Parathyroid adenoma (tissue), 2 donors: ENCODE data around the gene LSM2.

ENCODE experiments used
- H2AFZ ChIP-seq: fragments of 300-600 bp; sonication (generic); one replicate; pipeline ENCODE4 v1.7.0; 2017; ENCODE audit warnings: antibody characterized with exemption, mild to moderate bottlenecking
- H3K27ac ChIP-seq: fragments of 300-600 bp; sonication (generic); one replicate; pipeline ENCODE4 v1.7.0; 2017
- H3K27me3 ChIP-seq: fragments of 300-600 bp; sonication (generic); one replicate; pipeline ENCODE4 v1.7.0; 2017; ENCODE audit warnings: low read length; ENCODE audit not compliant: control insufficient read depth, insufficient read depth
- H3K36me3 ChIP-seq: fragments of 300-600 bp; sonication (generic); one replicate; pipeline ENCODE4 v1.7.0; 2017; ENCODE audit warnings: low read length; ENCODE audit not compliant: control insufficient read depth, insufficient read depth
- H3K4me1 ChIP-seq: fragments of 300-600 bp; sonication (generic); one replicate; pipeline ENCODE4 v1.7.0; 2017; ENCODE audit warnings: control low read depth
- H3K4me2 ChIP-seq: fragments of 300-600 bp; sonication (generic); one replicate; pipeline ENCODE4 v1.7.0; 2017; ENCODE audit warnings: low read length
- H3K4me3 ChIP-seq: fragments of 300-600 bp; sonication (generic); one replicate; pipeline ENCODE4 v1.7.0; 2017; ENCODE audit warnings: low read depth, low read length
- H3K79me2 ChIP-seq: fragments of 300-600 bp; sonication (generic); one replicate; pipeline ENCODE4 v1.7.0; 2017; ENCODE audit warnings: control low read depth
- H3K9ac ChIP-seq: fragments of 300-600 bp; sonication (generic); one replicate; pipeline ENCODE4 v1.7.0; 2017; ENCODE audit warnings: mild to moderate bottlenecking
- H3K9me3 ChIP-seq: fragments of 300-600 bp; sonication (generic); one replicate; pipeline ENCODE4 v1.7.0; 2017; ENCODE audit warnings: low read length; ENCODE audit not compliant: control insufficient read depth
- CTCF ChIP-seq: fragments of 300-600 bp; sonication (generic); IDR thresholded peaks from one replicate; pipeline ENCODE4 v1.7.0; 2017; ENCODE audit warnings: antibody characterized with exemption, mild to moderate bottlenecking
- donor health status: primary hyperparathyroidism.

Gene LSM2

GRCh38 chr6:31830886-31831335 is 24.1 kb upstream of the LSM2 start:
- H3K9ac ChIP-seq: no peak overlapping the region
- H3K4me1 ChIP-seq: peaks cover 15% of the 10 kb centered on the region
- TF ChIP-seq CTCF: no peak
- H3K27ac ChIP-seq: peak overlapping the region; percentile 80
- peak overlapping the region; percentile 90 for H3K4me3 ChIP-seq
- H3K9me3 ChIP-seq: no peaks in the 10 kb centered on the region
- H3K4me2 ChIP-seq: peak overlapping the region; percentile 97
- no peaks in the 10 kb centered on the region for H3K36me3 ChIP-seq
- H3K27me3 ChIP-seq: no peaks in the 10 kb centered on the region
- peaks cover 40% of the 10 kb centered on the region for H3K79me2 ChIP-seq
- no peak overlapping the region for H2AFZ ChIP-seq

GRCh38 chr6:31829633-31830283 is 23.0 kb upstream of the LSM2 start:
- peaks cover 39% of the 10 kb centered on the region for H3K79me2 ChIP-seq
- H3K4me1 ChIP-seq: peaks cover 21% of the 10 kb centered on the region
- peak overlapping the region; percentile 90 for H3K4me3 ChIP-seq
- H3K4me2 ChIP-seq: peak overlapping the region; percentile 97
- H3K27ac ChIP-seq: peak overlapping the region; percentile 80
- no peaks in the 10 kb centered on the region for H3K36me3 ChIP-seq
- H3K9ac ChIP-seq: peak overlapping the region; percentile 87
- peak; percentile 43 for TF ChIP-seq CTCF
- no peaks in the 10 kb centered on the region for H3K9me3 ChIP-seq
- no peak overlapping the region for H2AFZ ChIP-seq
- no peaks in the 10 kb centered on the region for H3K27me3 ChIP-seq

GRCh38 chr6:31827286-31828079 is 20.7 kb upstream of the LSM2 start, which contains the start of gene HSPA1B:
HSPA1B (plus strand) TSS chr6:31827738; CDS start chr6:31827951, 213 bp downstream.
- Histone ChIP-seq H3K9me3 (no peaks in the 10 kb centered on the region), H3K4me2 (peak within 1 kb of the TSS; percentile 92), H3K27me3 (no peaks in the 10 kb centered on the region), H3K4me3 (peak within 1 kb of the TSS; percentile 98), H3K4me1 (peaks cover 25% of the 10 kb centered on the region), H3K9ac (peak within 1 kb of the TSS; percentile 34), H3K79me2 (peaks cover 26% of the 10 kb centered on the region), H2AFZ (peak within 1 kb of the TSS; percentile 86), H3K36me3 (no peaks in the 10 kb centered on the region), H3K27ac (peak within 1 kb of the TSS; percentile 98)
- TF ChIP-seq CTCF: peak; percentile 7

GRCh38 chr6:31826793-31827285 is 20.1 kb upstream of the LSM2 start:
- Histone ChIP-seq H3K79me2 (peaks cover 21% of the 10 kb centered on the region), H3K4me1 (peaks cover 25% of the 10 kb centered on the region), H3K4me2 (peak overlapping the region; percentile 92), H3K9ac (peak overlapping the region; percentile 34), H3K27me3 (no peaks in the 10 kb centered on the region), H3K36me3 (no peaks in the 10 kb centered on the region), H2AFZ (peak overlapping the region; percentile 86), H3K27ac (peak overlapping the region; percentile 98), H3K9me3 (no peaks in the 10 kb centered on the region), H3K4me3 (peak overlapping the region; percentile 98)
- TF ChIP-seq CTCF: no peak
